PC-9 (cell line): ENCODE measurements around the gene TAGAP. TPM values are rescaled to one million over a fixed set of nuclear protein-coding genes. Genes with fewer than 3 reads are reported as not detected.

Source experiments
- BruUV-seq: library from RNA; stranded (reverse); fragments of 400-500 nt; replicated peaks from 2 replicates; lab custom pipeline; 2021; lab: Mats Ljungman, UMichigan
- CTCF ChIA-PET: fragments of 300-600 bp; sonication (Branson Sonifier 250); formaldehyde crosslinking; loops from one replicate; lab custom pipeline; 2022; ENCODE audit warnings: antibody characterized with exemption; lab: Charles Lee
- POLR2A ChIA-PET: fragments of 300-600 bp; sonication (Branson Sonifier 250); formaldehyde crosslinking; loops from one replicate; lab custom pipeline; 2022; ENCODE audit warnings: antibody characterized with exemption; ENCODE audit not compliant: unreplicated experiment; lab: Charles Lee
- DNase-seq, 2 experiments: peaks; one replicate each; pipeline versions ENCODE4 v3.0.0 to v3.0.0-alpha.2; 2015 to 2022; ENCODE audit warnings: mixed read lengths in 1 of 2
- H2AFZ ChIP-seq: fragments of 200-600 bp; sonication (generic); 2 replicates; pipeline ENCODE4 v1.8.1; 2017; ENCODE audit warnings: antibody characterized with exemption
- H3F3A ChIP-seq: fragments of 200-600 bp; sonication (generic); 2 replicates; pipeline ENCODE4 v1.8.1; 2017; ENCODE audit warnings: antibody characterized with exemption, mild to moderate bottlenecking, low read depth; ENCODE audit not compliant: insufficient read depth
- H3K27ac ChIP-seq: fragments of 200-600 bp; sonication (generic); 2 replicates; pipeline ENCODE4 v1.6.1; 2016; ENCODE audit warnings: mixed run types
- H3K27me3 ChIP-seq: fragments of 200-600 bp; sonication (generic); 2 replicates; pipeline ENCODE4 v1.6.1; 2016; ENCODE audit warnings: low read depth, mixed run types; ENCODE audit not compliant: insufficient read depth
- H3K36me3 ChIP-seq: fragments of 200-600 bp; sonication (generic); 2 replicates; pipeline ENCODE4 v1.6.1; 2016; ENCODE audit warnings: low read depth, mixed run types
- H3K4me1 ChIP-seq: fragments of 200-600 bp; sonication (generic); replicated peaks from 2 replicates; pipeline ENCODE4 v1.6.1; 2016; ENCODE audit warnings: mixed run types; ENCODE audit not compliant: insufficient read depth
- H3K4me2 ChIP-seq: fragments of 200-600 bp; sonication (generic); 2 replicates; pipeline ENCODE4 v1.6.1; 2017; ENCODE audit warnings: mixed run types
- H3K4me3 ChIP-seq: fragments of 200-600 bp; sonication (generic); 2 replicates; pipeline ENCODE4 v1.6.1; 2016; ENCODE audit warnings: mixed run types
- H3K79me2 ChIP-seq: fragments of 200-600 bp; sonication (generic); 2 replicates; pipeline ENCODE4 v1.6.1; 2017; ENCODE audit warnings: low read depth, mixed run types
- H3K9me2 ChIP-seq: fragments of 200-600 bp; sonication (generic); 2 replicates; pipeline ENCODE4 v1.8.1; 2017; ENCODE audit warnings: mild to moderate bottlenecking; ENCODE audit not compliant: insufficient read depth
- H3K9me3 ChIP-seq: fragments of 200-600 bp; sonication (generic); 2 replicates; pipeline ENCODE4 v1.8.1; 2016; ENCODE audit warnings: low read depth; ENCODE audit not compliant: insufficient read depth
- H4K20me1 ChIP-seq: fragments of 200-600 bp; sonication (generic); 2 replicates; pipeline ENCODE4 v1.8.1; 2017; ENCODE audit not compliant: insufficient read depth
- CTCF ChIP-seq: fragments of 200-600 bp; sonication (generic); conservative IDR thresholded peaks from 2 replicates; pipeline ENCODE4 v1.6.1; 2017; ENCODE audit warnings: mixed run types, antibody characterized with exemption, mild to moderate bottlenecking, moderate library complexity
- EZH2 ChIP-seq: fragments of 200-600 bp; sonication (generic); IDR thresholded peaks from 2 replicates; pipeline ENCODE4 v1.8.0; 2017; ENCODE audit warnings: antibody characterized with exemption, low read depth
- intact Hi-C: fragments of 100-400 bp; cut with micrococcal nuclease; formaldehyde crosslinking; loops from one replicate; pipeline ENCODE4 v1.10.0; 2022; ENCODE audit not compliant: unreplicated experiment
- total RNA-seq: library from RNA; stranded (reverse); gene quantifications from 2 replicates; pipeline ENCODE4 v1.2.3, GENCODE V29; 2021

The TAGAP gene
- total RNA-seq, 1 experiment from 2014 or later, result not detected

GRCh38 chr6:159079367-159079766 is 34.6 kb upstream of the TAGAP start:
- H3K9me3 ChIP-seq, result no peaks in the 10 kb centered on the region; the same call in 1 of the 2 replicates
- BruUV-seq, result no TSS peak
- TF ChIP-seq EZH2 (no peak), CTCF (no peak)
- H3F3A ChIP-seq, result no peaks in the 10 kb centered on the region
- H3K4me1 ChIP-seq, result no peaks in the 10 kb centered on the region
- no peaks in the 10 kb centered on the region for H3K79me2 ChIP-seq
- no peaks in the 10 kb centered on the region for H4K20me1 ChIP-seq
- no peak overlapping the region for H3K27ac ChIP-seq
- no peak overlapping the region for H2AFZ ChIP-seq
- no peaks in the 10 kb centered on the region for H3K36me3 ChIP-seq
- CTCF ChIA-PET, result no interaction called here
- H3K27me3 ChIP-seq, result peaks cover 34% of the 10 kb centered on the region
- DNase-seq, result no peak
- no peak overlapping the region for H3K4me3 ChIP-seq
- intact Hi-C loops, result no loop called here
- H3K9me2 ChIP-seq, result no peaks in the 10 kb centered on the region
- H3K4me2 ChIP-seq, result no peak overlapping the region
- POLR2A ChIA-PET, result no interaction called here

- CTCF ChIA-PET, result no interaction called here
- no TSS peak for BruUV-seq
These were observed 32.3 kb upstream of the TAGAP start for GRCh38 chr6:159077123-159077522.

GRCh38 chr6:159075506-159076228 is 30.9 kb upstream of the TAGAP start:
- Histone ChIP-seq H3K36me3 (no peaks in the 10 kb centered on the region), H3K4me2 (no peak overlapping the region), H3K79me2 (no peaks in the 10 kb centered on the region), H3K4me1 (no peaks in the 10 kb centered on the region), H4K20me1 (no peaks in the 10 kb centered on the region), H3K4me3 (no peak overlapping the region), H3K27me3 (peaks cover 53% of the 10 kb centered on the region), H3K27ac (no peak overlapping the region), H3K9me2 (no peaks in the 10 kb centered on the region), H3K9me3 (no peaks in the 10 kb centered on the region; the same call in 1 of the 2 replicates), H3F3A (no peaks in the 10 kb centered on the region), H2AFZ (no peak overlapping the region)
- DNase-seq, result no peak
- BruUV-seq, result no TSS peak
- TF ChIP-seq EZH2, result no peak
- TF ChIP-seq CTCF, result no peak
- ChIA-PET CTCF (no interaction called here), POLR2A (no interaction called here)
- intact Hi-C loops, result no loop called here

More at GRCh38 chr6:159077123-159077522, 32.3 kb upstream of the TAGAP start:
- H3K9me3 ChIP-seq, result no peaks in the 10 kb centered on the region; the same call in 1 of the 2 replicates
- no peak overlapping the region for H2AFZ ChIP-seq
- H3K9me2 ChIP-seq, result no peaks in the 10 kb centered on the region
- no peak for DNase-seq
- no peaks in the 10 kb centered on the region for H3K36me3 ChIP-seq
- H3K27ac ChIP-seq, result no peak overlapping the region
- POLR2A ChIA-PET, result no interaction called here
- intact Hi-C loops, result no loop called here
- H3K4me1 ChIP-seq, result no peaks in the 10 kb centered on the region
- no peaks in the 10 kb centered on the region for H3K79me2 ChIP-seq
- H3K27me3 ChIP-seq, result peaks cover 46% of the 10 kb centered on the region
- H4K20me1 ChIP-seq, result no peaks in the 10 kb centered on the region
- no peaks in the 10 kb centered on the region for H3F3A ChIP-seq
- H3K4me3 ChIP-seq, result no peak overlapping the region
- TF ChIP-seq EZH2 (no peak), CTCF (no peak)
- H3K4me2 ChIP-seq, result no peak overlapping the region
